ENCODE results near the gene ADRA1B.

Gene ADRA1B

DNA sequence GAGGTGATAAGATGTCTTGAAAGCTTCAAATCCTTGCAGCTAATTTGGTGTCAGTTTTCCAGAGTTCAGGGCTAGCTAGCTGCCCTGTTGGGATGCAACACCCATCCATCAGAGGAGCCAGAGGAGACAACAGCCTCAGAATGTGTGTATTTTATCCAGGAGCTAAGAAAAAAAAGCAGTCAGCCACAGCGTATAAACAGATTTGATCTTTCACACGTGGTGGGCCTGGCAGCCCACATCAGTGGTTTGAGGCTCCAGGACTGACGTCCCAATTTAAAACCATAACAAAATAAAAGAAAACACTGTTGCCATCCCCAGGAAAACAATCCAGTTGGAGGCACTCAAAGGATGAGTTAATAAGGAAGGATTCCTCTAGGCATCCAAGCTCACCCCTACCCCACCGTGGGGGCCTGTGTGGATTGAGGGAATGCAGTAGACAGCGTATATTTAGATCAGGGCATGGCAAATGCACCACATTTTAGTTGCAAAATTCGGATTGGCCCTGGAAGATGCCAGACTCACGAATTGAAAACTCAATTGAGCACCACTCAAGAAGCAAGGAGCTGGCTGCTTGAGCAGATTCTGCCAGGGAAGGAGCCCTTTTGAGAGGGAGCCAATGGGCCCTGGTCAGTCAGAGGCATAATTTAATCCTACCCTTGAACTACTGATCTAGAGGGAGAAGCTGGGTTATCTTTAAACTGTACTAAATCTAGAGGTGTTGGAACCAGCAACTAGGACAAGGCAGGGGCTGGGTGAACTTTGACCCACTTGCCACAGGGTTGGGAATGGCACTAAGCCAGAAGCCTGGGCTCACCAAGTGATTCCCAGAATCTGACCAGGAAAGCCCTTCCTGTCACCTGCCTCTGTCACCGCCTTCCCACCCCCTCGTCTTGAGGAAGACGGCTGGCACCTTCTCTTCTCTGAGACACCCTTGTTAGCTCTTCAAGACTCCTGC is 17.5 kb downstream of the ADRA1B start:
- peaks cover 3% of the 10 kb centered on the region for H3K27me3 ChIP-seq (ENCODE audit: insufficient read depth, poor library complexity, severe bottlenecking)
- no peak for DNase-seq (ENCODE audit: low read depth in 1 of 2, low spot score in 1 of 2)
- H3K27ac ChIP-seq (replicated peaks): no peak overlapping the region
- TF ChIP-seq SPI1 (IDR thresholded peaks at IDR 0.05; ENCODE audit: borderline replicate concordance, low read depth): no peak
- TF ChIP-seq POLR2AphosphoS5 (IDR thresholded peaks at IDR 0.05; ENCODE audit: low read depth): no peak
- TF ChIP-seq, protein P1, sequence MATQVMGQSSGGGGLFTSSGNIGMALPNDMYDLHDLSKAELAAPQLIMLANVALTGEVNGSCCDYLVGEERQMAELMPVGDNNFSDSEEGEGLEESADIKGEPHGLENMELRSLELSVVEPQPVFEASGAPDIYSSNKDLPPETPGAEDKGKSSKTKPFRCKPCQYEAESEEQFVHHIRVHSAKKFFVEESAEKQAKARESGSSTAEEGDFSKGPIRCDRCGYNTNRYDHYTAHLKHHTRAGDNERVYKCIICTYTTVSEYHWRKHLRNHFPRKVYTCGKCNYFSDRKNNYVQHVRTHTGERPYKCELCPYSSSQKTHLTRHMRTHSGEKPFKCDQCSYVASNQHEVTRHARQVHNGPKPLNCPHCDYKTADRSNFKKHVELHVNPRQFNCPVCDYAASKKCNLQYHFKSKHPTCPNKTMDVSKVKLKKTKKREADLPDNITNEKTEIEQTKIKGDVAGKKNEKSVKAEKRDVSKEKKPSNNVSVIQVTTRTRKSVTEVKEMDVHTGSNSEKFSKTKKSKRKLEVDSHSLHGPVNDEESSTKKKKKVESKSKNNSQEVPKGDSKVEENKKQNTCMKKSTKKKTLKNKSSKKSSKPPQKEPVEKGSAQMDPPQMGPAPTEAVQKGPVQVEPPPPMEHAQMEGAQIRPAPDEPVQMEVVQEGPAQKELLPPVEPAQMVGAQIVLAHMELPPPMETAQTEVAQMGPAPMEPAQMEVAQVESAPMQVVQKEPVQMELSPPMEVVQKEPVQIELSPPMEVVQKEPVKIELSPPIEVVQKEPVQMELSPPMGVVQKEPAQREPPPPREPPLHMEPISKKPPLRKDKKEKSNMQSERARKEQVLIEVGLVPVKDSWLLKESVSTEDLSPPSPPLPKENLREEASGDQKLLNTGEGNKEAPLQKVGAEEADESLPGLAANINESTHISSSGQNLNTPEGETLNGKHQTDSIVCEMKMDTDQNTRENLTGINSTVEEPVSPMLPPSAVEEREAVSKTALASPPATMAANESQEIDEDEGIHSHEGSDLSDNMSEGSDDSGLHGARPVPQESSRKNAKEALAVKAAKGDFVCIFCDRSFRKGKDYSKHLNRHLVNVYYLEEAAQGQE (IDR thresholded peaks at IDR 0.05; ENCODE audit: insufficient replicate concordance, low read depth): no peak
- TF ChIP-seq GABPA (IDR thresholded peaks at IDR 0.05; ENCODE audit: low read depth): no peak
- no peak overlapping the region for H3K4me3 ChIP-seq (replicated peaks; ENCODE audit: insufficient read depth, low read length)

DNA sequence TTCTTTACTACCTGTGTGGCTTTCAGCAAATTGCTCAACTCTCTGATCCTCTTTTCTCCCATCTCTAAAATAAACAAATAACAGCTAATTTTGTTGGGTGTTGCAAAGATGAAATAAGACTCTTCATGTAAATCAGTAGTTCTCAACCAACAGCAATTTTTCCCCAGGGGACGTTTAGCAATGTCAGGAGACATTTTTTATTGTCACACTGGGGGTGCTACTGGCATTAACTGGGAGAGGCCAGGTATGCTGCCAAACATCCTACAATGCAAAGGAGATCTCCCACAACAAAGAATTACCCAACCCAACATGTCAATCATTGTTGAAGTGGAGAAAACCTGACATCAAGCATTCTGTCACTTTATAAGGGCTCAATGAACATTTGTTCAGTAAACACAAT is 19.7 kb downstream of the ADRA1B start:
- no peak for TF ChIP-seq SPI1 (IDR thresholded peaks at IDR 0.05; ENCODE audit: borderline replicate concordance, low read depth)
- no peak for TF ChIP-seq POLR2AphosphoS5 (IDR thresholded peaks at IDR 0.05; ENCODE audit: low read depth)
- TF ChIP-seq, protein P2, sequence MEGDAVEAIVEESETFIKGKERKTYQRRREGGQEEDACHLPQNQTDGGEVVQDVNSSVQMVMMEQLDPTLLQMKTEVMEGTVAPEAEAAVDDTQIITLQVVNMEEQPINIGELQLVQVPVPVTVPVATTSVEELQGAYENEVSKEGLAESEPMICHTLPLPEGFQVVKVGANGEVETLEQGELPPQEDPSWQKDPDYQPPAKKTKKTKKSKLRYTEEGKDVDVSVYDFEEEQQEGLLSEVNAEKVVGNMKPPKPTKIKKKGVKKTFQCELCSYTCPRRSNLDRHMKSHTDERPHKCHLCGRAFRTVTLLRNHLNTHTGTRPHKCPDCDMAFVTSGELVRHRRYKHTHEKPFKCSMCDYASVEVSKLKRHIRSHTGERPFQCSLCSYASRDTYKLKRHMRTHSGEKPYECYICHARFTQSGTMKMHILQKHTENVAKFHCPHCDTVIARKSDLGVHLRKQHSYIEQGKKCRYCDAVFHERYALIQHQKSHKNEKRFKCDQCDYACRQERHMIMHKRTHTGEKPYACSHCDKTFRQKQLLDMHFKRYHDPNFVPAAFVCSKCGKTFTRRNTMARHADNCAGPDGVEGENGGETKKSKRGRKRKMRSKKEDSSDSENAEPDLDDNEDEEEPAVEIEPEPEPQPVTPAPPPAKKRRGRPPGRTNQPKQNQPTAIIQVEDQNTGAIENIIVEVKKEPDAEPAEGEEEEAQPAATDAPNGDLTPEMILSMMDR (IDR thresholded peaks at IDR 0.05; ENCODE audit: insufficient read depth, low read length): no peak
- TF ChIP-seq GABPA (IDR thresholded peaks at IDR 0.05; ENCODE audit: low read depth): no peak
- Histone ChIP-seq H3K4me3 (replicated peaks; ENCODE audit: insufficient read depth, low read length) (no peak overlapping the region), H3K27ac (replicated peaks) (no peak overlapping the region), H3K27me3 (ENCODE audit: insufficient read depth, poor library complexity, severe bottlenecking) (no peaks in the 10 kb centered on the region)
- no peak for DNase-seq (ENCODE audit: low read depth in 1 of 2, low spot score in 1 of 2)

DNA sequence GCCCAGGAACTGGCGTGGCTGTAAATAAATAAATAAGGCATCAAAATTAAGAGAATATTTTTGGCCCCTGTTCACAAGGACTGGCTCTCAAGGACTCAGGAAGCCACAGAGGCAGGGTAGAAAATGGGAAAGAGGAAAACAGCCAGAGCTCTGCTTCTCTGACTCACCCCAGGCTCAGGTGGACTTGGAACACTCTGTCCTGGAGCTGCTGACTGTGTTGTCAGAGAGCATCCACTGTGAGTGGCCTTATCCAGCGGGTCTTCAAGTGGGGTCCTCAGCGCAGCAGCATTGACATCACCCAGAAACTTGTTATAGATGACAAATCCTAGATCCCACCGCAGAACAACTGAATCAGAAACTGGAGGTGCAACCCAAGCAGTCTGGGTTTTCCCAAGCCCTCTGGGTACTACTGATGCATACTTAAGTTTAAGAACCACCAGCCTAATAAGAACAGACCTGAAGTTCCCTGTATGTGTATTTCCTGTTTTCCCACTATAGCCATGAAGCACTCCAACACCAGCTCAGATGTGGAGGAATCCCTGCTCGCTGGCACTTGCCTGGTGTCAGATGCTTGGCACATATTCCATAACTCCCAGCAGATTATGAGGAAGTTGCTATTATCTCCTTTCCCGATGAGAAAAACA is 20.5 kb downstream of the ADRA1B start:
- no peak for DNase-seq (ENCODE audit: low read depth in 1 of 2, low spot score in 1 of 2)
- no peaks in the 10 kb centered on the region for H3K27me3 ChIP-seq (ENCODE audit: insufficient read depth, poor library complexity, severe bottlenecking)
- no peak overlapping the region for H3K27ac ChIP-seq (replicated peaks)
- H3K4me3 ChIP-seq (replicated peaks; ENCODE audit: insufficient read depth, low read length): no peak overlapping the region
- TF ChIP-seq, protein P2 (IDR thresholded peaks at IDR 0.05; ENCODE audit: insufficient read depth, low read length): no peak

DNA sequence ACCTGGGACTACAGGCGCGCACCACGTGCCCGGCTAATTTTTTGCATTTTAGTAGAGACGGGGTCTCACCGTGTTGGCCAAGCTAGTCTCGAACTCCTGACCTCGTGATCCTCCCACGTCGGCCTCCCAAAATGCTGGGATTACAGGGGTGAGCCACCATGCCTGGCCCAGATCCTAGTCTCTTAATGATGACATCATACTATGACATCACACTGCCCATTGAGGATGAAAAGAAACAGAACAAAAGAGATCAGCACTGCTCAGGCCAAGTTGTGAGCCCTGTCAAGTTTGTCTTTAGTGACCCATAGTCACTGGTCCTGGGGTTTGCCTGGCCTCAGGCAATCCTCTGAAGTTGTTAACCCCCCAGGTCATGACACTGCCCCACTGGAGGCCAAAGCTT is 21.3 kb downstream of the ADRA1B start:
- H3K27ac ChIP-seq (replicated peaks): no peak overlapping the region
- no peak for DNase-seq (ENCODE audit: low read depth in 1 of 2, low spot score in 1 of 2)
- H3K4me3 ChIP-seq (replicated peaks; ENCODE audit: insufficient read depth, low read length): no peak overlapping the region
- TF ChIP-seq GABPA (IDR thresholded peaks at IDR 0.05; ENCODE audit: low read depth): no peak
- no peak for TF ChIP-seq POLR2AphosphoS5 (IDR thresholded peaks at IDR 0.05; ENCODE audit: low read depth)
- TF ChIP-seq, protein P2 (IDR thresholded peaks at IDR 0.05; ENCODE audit: insufficient read depth, low read length): no peak
- TF ChIP-seq SPI1 (IDR thresholded peaks at IDR 0.05; ENCODE audit: borderline replicate concordance, low read depth): no peak
- TF ChIP-seq, protein P1 (IDR thresholded peaks at IDR 0.05; ENCODE audit: insufficient replicate concordance, low read depth): no peak
- H3K27me3 ChIP-seq (ENCODE audit: insufficient read depth, poor library complexity, severe bottlenecking): no peaks in the 10 kb centered on the region

Data from HL-60 (cell line).